H9 (cell line): ENCODE data around the gene GADD45GIP1. TPM values are rescaled to one million over a fixed set of nuclear protein-coding genes. Genes with fewer than 3 reads are reported as not detected.

ENCODE experiments used
- DNase-seq: peaks from one replicate; pipeline ENCODE4 v3.0.0-alpha.2; 2017
- H2AFZ ChIP-seq: one replicate; pipeline ENCODE4 v1.6.1; 2013; ENCODE audit warnings: mild to moderate bottlenecking, low read length, control low read depth, moderate library complexity
- H2AK5ac ChIP-seq: 2 replicates; pipeline ENCODE4 v1.6.1; 2013; ENCODE audit warnings: low read length, control low read depth, mixed read lengths; ENCODE audit not compliant: insufficient read length
- H2BK120ac ChIP-seq: one replicate; pipeline ENCODE4 v1.6.1; 2013; ENCODE audit warnings: low read depth, mild to moderate bottlenecking, low read length, control low read depth, inconsistent platforms; ENCODE audit not compliant: poor library complexity, severe bottlenecking
- H2BK12ac ChIP-seq: 2 replicates; pipeline ENCODE4 v1.6.1; 2013; ENCODE audit warnings: low read length, control low read depth, mixed read lengths, low read depth; ENCODE audit not compliant: insufficient read length
- H2BK15ac ChIP-seq: 2 replicates; pipeline ENCODE4 v1.6.1; 2013; ENCODE audit warnings: low read depth, low read length, control low read depth
- H2BK20ac ChIP-seq: one replicate; pipeline ENCODE4 v1.6.1; 2013; ENCODE audit warnings: low read depth, mild to moderate bottlenecking, low read length, control low read depth, inconsistent platforms; ENCODE audit not compliant: poor library complexity, severe bottlenecking
- H2BK5ac ChIP-seq: 2 replicates; pipeline ENCODE4 v1.6.1; 2013; ENCODE audit warnings: low read length, control low read depth, mixed read lengths; ENCODE audit not compliant: insufficient read length
- H3K14ac ChIP-seq: 2 replicates; pipeline ENCODE4 v1.6.1; 2013; ENCODE audit warnings: low read length, control low read depth; ENCODE audit not compliant: insufficient read depth
- H3K18ac ChIP-seq: 2 replicates; pipeline ENCODE4 v1.6.1; 2013; ENCODE audit warnings: low read depth, mild to moderate bottlenecking, mixed read lengths, low read length, control low read depth; ENCODE audit not compliant: insufficient read length
- H3K23ac ChIP-seq: 2 replicates; pipeline ENCODE4 v1.6.1; 2013; ENCODE audit warnings: low read length, control low read depth, mixed read lengths, low read depth; ENCODE audit not compliant: insufficient read length
- H3K23me2 ChIP-seq: 2 replicates; pipeline ENCODE4 v1.6.1; 2013; ENCODE audit warnings: low read depth, mild to moderate bottlenecking, mixed read lengths, low read length, control low read depth; ENCODE audit not compliant: insufficient read length, poor library complexity, severe bottlenecking
- H3K27ac ChIP-seq: 2 replicates; pipeline ENCODE4 v1.5.1; 2013; ENCODE audit warnings: low read length, control low read depth, mixed read lengths, low read depth; ENCODE audit not compliant: insufficient read length
- H3K27me3 ChIP-seq: 2 replicates; pipeline ENCODE4 v1.6.1; 2013; ENCODE audit warnings: low read length, control low read depth, inconsistent platforms; ENCODE audit not compliant: insufficient read depth
- H3K4ac ChIP-seq: 2 replicates; pipeline ENCODE4 v1.6.1; 2013; ENCODE audit warnings: low read depth, mild to moderate bottlenecking, control low read depth, inconsistent platforms, low read length, moderate library complexity
- H3K4me1 ChIP-seq: 2 replicates; pipeline ENCODE4 v1.6.1; 2013; ENCODE audit warnings: low read length, control low read depth, inconsistent platforms; ENCODE audit not compliant: insufficient read depth
- H3K4me2 ChIP-seq: 2 replicates; pipeline ENCODE4 v1.6.1; 2013; ENCODE audit warnings: low read length, control low read depth, mixed read lengths; ENCODE audit not compliant: insufficient read length, insufficient read depth
- H3K56ac ChIP-seq: 2 replicates; pipeline ENCODE4 v1.6.1; 2013; ENCODE audit warnings: low read depth, mild to moderate bottlenecking, mixed read lengths, low read length, control low read depth; ENCODE audit not compliant: insufficient read length
- H3K79me1 ChIP-seq: 2 replicates; pipeline ENCODE4 v1.6.1; 2013; ENCODE audit warnings: low read depth, mild to moderate bottlenecking, moderate library complexity, low read length, control low read depth, inconsistent platforms; ENCODE audit not compliant: insufficient read depth, poor library complexity, severe bottlenecking
- H3K79me2 ChIP-seq: 2 replicates; pipeline ENCODE4 v1.6.1; 2013; ENCODE audit warnings: low read length, control low read depth, inconsistent platforms; ENCODE audit not compliant: insufficient read depth
- H3K9ac ChIP-seq: 2 replicates; pipeline ENCODE4 v1.6.1; 2013; ENCODE audit warnings: low read length, control low read depth, mixed read lengths; ENCODE audit not compliant: insufficient read length; ENCODE audit errors: extremely low read depth
- H3K9me3 ChIP-seq: one replicate; pipeline ENCODE4 v1.6.1; 2013; ENCODE audit warnings: low read depth, low read length, inconsistent platforms; ENCODE audit not compliant: control insufficient read depth
- H3T11ph ChIP-seq: one replicate; pipeline ENCODE4 v1.6.1; 2013; ENCODE audit warnings: mild to moderate bottlenecking, low read length, control low read depth, inconsistent platforms
- H4K20me1 ChIP-seq: one replicate; pipeline ENCODE4 v1.6.1; 2013; ENCODE audit not compliant: control insufficient read depth, insufficient read length, insufficient read depth
- H4K5ac ChIP-seq: 2 replicates; pipeline ENCODE4 v1.6.1; 2013; ENCODE audit warnings: low read depth, mild to moderate bottlenecking, mixed read lengths, low read length, control low read depth; ENCODE audit not compliant: insufficient read length
- H4K8ac ChIP-seq: replicated peaks from 2 replicates; pipeline ENCODE4 v1.6.1; 2013; ENCODE audit warnings: low read length, control low read depth, mixed read lengths, low read depth; ENCODE audit not compliant: insufficient read length
- H4K91ac ChIP-seq: 2 replicates; pipeline ENCODE4 v1.6.1; 2013; ENCODE audit warnings: low read depth, mild to moderate bottlenecking, moderate library complexity, mixed read lengths, low read length, control low read depth; ENCODE audit not compliant: insufficient read length
- H3K27ac Mint-ChIP-seq, 3 experiments: 2 replicates in 2 of 3; 3 replicates in 1 of 3; pipeline ENCODE4 v1.8.0; 2020 to 2021; ENCODE audit warnings: mixed read lengths in 3 of 3, mild to moderate bottlenecking in 1 of 3, moderate library complexity in 1 of 3
- H3K27me3 Mint-ChIP-seq: 2 replicates; pipeline ENCODE4 v1.8.0; 2021; ENCODE audit warnings: low read depth, mild to moderate bottlenecking, moderate library complexity, mixed read lengths
- H3K36me3 Mint-ChIP-seq, 3 experiments: 2 replicates in 2 of 3; 3 replicates in 1 of 3; pipeline ENCODE4 v1.8.0; 2020 to 2021; ENCODE audit warnings: low read depth in 3 of 3, mixed read lengths in 3 of 3; ENCODE audit not compliant: insufficient read depth in 1 of 3
- H3K4me1 Mint-ChIP-seq, 2 experiments: 2 replicates each; pipeline ENCODE4 v1.8.0; 2020; ENCODE audit warnings: mixed read lengths in 2 of 2
- H3K4me3 Mint-ChIP-seq, 2 experiments: 2 replicates in 1 of 2; 3 replicates in 1 of 2; pipeline ENCODE4 v1.8.0; 2020 to 2021; ENCODE audit warnings: mild to moderate bottlenecking in 2 of 2, mixed read lengths in 2 of 2, moderate library complexity in 1 of 2
- H3K9me3 Mint-ChIP-seq, 2 experiments: 2 replicates in 1 of 2; 3 replicates in 1 of 2; pipeline ENCODE4 v1.8.0; 2020; ENCODE audit warnings: mild to moderate bottlenecking in 2 of 2, mixed read lengths in 2 of 2, moderate library complexity in 1 of 2
- WGBS: extraction: QIAGEN DNeasy Blood & Tissue Kit; methylation state at CpG from one replicate; pipeline ENCODE4 v1.1.7; 2013; ENCODE audit warnings: missing lambda C conversion rate, low lambda C conversion rate, mixed read lengths; ENCODE audit not compliant: insufficient read length; ENCODE audit errors: extremely low coverage; 5-methylcytosine and 5-hydroxymethylcytosine counted together
- total RNA-seq: library from RNA; stranded (reverse); gene quantifications from 2 replicates; pipeline ENCODE4 v1.2.1, GENCODE V29; 2021
- TF ChIP-seq, protein P1 (sequence below): fragments of 200-600 bp; sonication (generic); conservative IDR thresholded peaks from 3 replicates; pipeline ENCODE4 v1.8.0; 2021; ENCODE audit warnings: antibody characterized with exemption, mild to moderate bottlenecking

GADD45GIP1 gene
- total RNA-seq, 1 experiment from 2014 or later = 44.5 TPM

DNA sequence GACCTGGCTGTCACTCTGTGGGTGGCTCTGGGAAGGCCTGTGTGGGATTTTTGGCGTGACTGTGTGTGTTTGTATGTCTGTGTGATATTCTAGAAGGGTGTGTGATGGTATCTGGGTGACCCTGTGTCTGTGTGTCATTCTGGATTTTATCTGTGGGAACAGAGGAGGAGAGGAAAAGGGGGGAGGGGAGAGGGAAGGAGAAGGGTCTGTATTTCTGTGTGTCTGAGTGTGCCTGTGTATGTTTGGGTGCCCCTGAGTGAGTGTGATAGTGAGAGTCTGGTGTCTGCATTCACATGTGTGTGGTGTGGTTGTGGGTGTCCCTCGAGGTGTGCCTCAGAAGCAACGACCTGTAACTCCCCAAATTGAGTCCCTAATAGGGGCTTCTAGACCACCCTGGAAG lies 30.2 kb upstream of the GADD45GIP1 start:
- Histone ChIP-seq H3T11ph (no peak overlapping the region), H3K23me2 (no peaks in the 10 kb centered on the region), H3K4me1 (no peaks in the 10 kb centered on the region), H4K8ac (no peak overlapping the region), H2BK5ac (no peak overlapping the region), H3K56ac (no peak overlapping the region), H3K79me1 (no peaks in the 10 kb centered on the region), H2AFZ (no peak overlapping the region), H3K9ac (no peak overlapping the region), H2BK20ac (no peak overlapping the region), H4K5ac (no peak overlapping the region), H2BK15ac (no peak overlapping the region), H3K4me2 (no peak overlapping the region), H2BK12ac (no peak overlapping the region), H4K20me1 (no peaks in the 10 kb centered on the region), H2BK120ac (no peak overlapping the region), H3K23ac (no peak overlapping the region), H3K18ac (no peak overlapping the region), H3K27me3 (peaks cover 10% of the 10 kb centered on the region; the same call in 1 of the 2 replicates), H3K14ac (no peak overlapping the region), H2AK5ac (no peak overlapping the region), H3K9me3 (no peaks in the 10 kb centered on the region), H3K4ac (no peak overlapping the region), H3K27ac (no peak overlapping the region), H4K91ac (no peak overlapping the region), H3K79me2 (no peaks in the 10 kb centered on the region)
- Mint-ChIP-seq H3K9me3 (no peaks in the 10 kb centered on the region; a peak in 2 of 5 replicates), H3K27ac (no peak overlapping the region), H3K4me3 (no peak overlapping the region), H3K4me1 (peaks cover 8 to 12% of the 10 kb centered on the region in 2 experiments), H3K36me3 (no peaks in the 10 kb centered on the region), H3K27me3 (peaks cover 18% of the 10 kb centered on the region)
- TF ChIP-seq, protein P1, sequence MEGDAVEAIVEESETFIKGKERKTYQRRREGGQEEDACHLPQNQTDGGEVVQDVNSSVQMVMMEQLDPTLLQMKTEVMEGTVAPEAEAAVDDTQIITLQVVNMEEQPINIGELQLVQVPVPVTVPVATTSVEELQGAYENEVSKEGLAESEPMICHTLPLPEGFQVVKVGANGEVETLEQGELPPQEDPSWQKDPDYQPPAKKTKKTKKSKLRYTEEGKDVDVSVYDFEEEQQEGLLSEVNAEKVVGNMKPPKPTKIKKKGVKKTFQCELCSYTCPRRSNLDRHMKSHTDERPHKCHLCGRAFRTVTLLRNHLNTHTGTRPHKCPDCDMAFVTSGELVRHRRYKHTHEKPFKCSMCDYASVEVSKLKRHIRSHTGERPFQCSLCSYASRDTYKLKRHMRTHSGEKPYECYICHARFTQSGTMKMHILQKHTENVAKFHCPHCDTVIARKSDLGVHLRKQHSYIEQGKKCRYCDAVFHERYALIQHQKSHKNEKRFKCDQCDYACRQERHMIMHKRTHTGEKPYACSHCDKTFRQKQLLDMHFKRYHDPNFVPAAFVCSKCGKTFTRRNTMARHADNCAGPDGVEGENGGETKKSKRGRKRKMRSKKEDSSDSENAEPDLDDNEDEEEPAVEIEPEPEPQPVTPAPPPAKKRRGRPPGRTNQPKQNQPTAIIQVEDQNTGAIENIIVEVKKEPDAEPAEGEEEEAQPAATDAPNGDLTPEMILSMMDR = no peak
- DNase-seq = no peak
- no CpG with 5 or more reads among the region's 3 CpGs for WGBS
